IPS-11a (cell line): ENCODE results near the gene SCP2.
A peak's percentile ranks its signal among the peaks of the same experiment; 100 is the strongest.

Source experiments
- H3K4me3 ChIP-seq: one replicate; pipeline ENCODE4 v1.5.1; 2013; ENCODE audit warnings: low read depth, low read length, control low read depth

SCP2 gene

GRCh38 chr1:52927212-52928014, at the start of gene SCP2:
Gene SCP2, plus strand, starts transcription at chr1:52927276. Its CDS starts 121 bp downstream, at chr1:52927397.
- H3K4me3 ChIP-seq: peak within 1 kb of the TSS; percentile 39

GRCh38 chr1:52877554-52877953, 49.5 kb upstream of the SCP2 start:
- H3K4me3 ChIP-seq: no peak overlapping the region

- no peak overlapping the region for H3K4me3 ChIP-seq
Measured at GRCh38 chr1:52880206-52880605, 46.9 kb upstream of the SCP2 start.

- H3K4me3 ChIP-seq: no peak overlapping the region
Measured at GRCh38 chr1:52887483-52887882, 39.6 kb upstream of the SCP2 start.

- H3K4me3 ChIP-seq: no peak overlapping the region
Measured at GRCh38 chr1:52892424-52893215, 34.5 kb upstream of the SCP2 start.

- no peak overlapping the region for H3K4me3 ChIP-seq
Measured at GRCh38 chr1:52899445-52899894, 27.6 kb upstream of the SCP2 start.

- no peak overlapping the region for H3K4me3 ChIP-seq
Measured at GRCh38 chr1:52900402-52900801, 26.7 kb upstream of the SCP2 start.

- H3K4me3 ChIP-seq: no peak overlapping the region
Measured at GRCh38 chr1:52901384-52901783, 25.7 kb upstream of the SCP2 start.

- H3K4me3 ChIP-seq: no peak overlapping the region
Measured at GRCh38 chr1:52904208-52904926, 22.7 kb upstream of the SCP2 start.

- no peak overlapping the region for H3K4me3 ChIP-seq
Measured at GRCh38 chr1:52904927-52905698, 22.0 kb upstream of the SCP2 start.

- no peak overlapping the region for H3K4me3 ChIP-seq
Measured at GRCh38 chr1:52906135-52906603, 20.9 kb upstream of the SCP2 start.

GRCh38 chr1:52907068-52907811, 19.8 kb upstream of the SCP2 start:
- H3K4me3 ChIP-seq: no peak overlapping the region

- no peak overlapping the region for H3K4me3 ChIP-seq
Measured at GRCh38 chr1:52907812-52908153, 19.3 kb upstream of the SCP2 start.

- H3K4me3 ChIP-seq: no peak overlapping the region
Measured at GRCh38 chr1:52911541-52911940, 15.5 kb upstream of the SCP2 start.

GRCh38 chr1:52913014-52913413, 14.1 kb upstream of the SCP2 start:
- H3K4me3 ChIP-seq: no peak overlapping the region

GRCh38 chr1:52913537-52913936, 13.5 kb upstream of the SCP2 start:
- H3K4me3 ChIP-seq: no peak overlapping the region

- H3K4me3 ChIP-seq: no peak overlapping the region
Measured at GRCh38 chr1:52914463-52914862, 12.6 kb upstream of the SCP2 start.

- no peak overlapping the region for H3K4me3 ChIP-seq
Measured at GRCh38 chr1:52915211-52915854, 11.7 kb upstream of the SCP2 start.

- no peak overlapping the region for H3K4me3 ChIP-seq
Measured at GRCh38 chr1:52915855-52916220, 11.2 kb upstream of the SCP2 start.
